HG02759 (cell line): Measurements from ENCODE around the gene MAP3K5.

ENCODE experiments used
- ATAC-seq: cut with Tn5 transposase; IDR thresholded peaks from one replicate; pipeline ENCODE4 v1.9.1; 2021; ENCODE audit warnings: mild to moderate bottlenecking, moderate library complexity; ENCODE audit not compliant: unreplicated experiment

MAP3K5 gene

GRCh38 chr6:136550045-136550329 lies 242.3 kb downstream of the MAP3K5 start:
- peak; percentile 73 for ATAC-seq

- ATAC-seq = peak; percentile 18
Measured at GRCh38 chr6:136549300-136550044, 242.8 kb downstream of the MAP3K5 start.

DNA sequence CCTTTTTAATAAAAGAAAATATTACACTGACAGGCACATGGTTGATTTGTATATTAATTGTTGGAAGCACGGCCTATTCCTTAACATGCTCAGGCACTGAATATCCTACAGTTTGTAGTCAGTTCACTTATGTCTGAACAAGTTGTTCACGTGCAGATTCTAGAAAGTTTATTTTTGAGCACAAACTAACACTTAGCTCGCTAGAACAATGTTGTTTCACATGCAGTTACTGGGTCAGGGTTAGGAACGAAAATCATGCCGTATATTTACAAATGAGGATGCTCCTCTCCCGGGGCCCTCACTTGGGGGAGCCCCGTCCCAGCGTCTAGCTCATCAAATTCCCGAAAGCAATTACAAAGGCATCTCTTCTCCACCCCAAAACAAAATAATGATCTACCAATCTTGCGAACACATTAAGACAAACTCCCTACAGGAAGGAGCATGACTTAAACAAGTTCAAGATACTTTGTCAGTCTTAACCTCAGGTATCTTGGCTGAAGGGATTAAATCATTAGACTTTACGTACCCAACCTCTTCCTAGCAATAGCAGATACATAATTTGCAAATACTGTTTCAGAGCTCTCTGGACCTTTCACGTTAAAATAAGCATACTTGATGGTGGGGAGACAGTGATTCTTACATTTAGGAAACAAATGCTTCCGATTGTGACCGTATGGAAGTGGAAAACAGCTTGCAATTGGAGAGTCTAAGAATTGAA lies 243.5 kb downstream of the MAP3K5 start:
- ATAC-seq = no peak

DNA sequence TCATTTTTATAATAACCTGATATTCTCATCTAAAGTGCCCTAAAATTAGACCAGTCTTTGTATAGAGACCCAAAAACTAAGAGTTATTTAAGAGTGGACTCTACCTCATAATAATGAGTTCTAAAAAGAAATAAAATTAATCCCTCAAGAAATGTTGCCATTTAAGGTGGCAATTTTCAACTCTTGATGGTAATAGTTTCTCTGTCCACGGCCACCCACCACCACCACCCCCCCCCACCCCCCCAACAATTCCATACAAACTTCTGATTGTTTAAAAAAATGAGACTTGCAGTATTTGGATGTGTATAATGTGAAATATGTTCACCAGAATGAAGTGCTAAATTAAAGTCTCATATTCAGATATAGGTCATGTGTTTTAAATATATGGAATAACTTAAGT lies 244.4 kb downstream of the MAP3K5 start:
- no peak for ATAC-seq

GRCh38 chr6:136547336-136547735 lies 244.9 kb downstream of the MAP3K5 start:
- no peak for ATAC-seq

DNA sequence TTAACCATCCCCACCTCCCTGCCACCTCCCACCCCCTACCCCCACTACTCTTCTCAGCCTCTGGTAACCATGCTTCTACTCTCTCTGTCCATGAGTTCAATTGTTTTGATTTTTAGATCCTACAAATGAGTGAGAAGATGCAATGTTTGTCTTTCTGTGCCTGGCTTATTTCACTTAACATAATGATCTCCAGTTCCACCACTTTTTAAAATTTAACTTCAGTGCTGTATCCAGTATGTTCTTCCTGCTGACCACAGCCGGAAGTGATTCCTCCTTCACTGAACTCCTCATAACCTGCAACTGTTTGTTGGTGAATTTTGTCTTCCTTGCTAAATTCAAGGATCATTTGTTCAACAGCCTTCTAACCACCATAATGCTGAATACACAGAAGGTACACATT lies 245.9 kb downstream of the MAP3K5 start:
- no peak for ATAC-seq

DNA sequence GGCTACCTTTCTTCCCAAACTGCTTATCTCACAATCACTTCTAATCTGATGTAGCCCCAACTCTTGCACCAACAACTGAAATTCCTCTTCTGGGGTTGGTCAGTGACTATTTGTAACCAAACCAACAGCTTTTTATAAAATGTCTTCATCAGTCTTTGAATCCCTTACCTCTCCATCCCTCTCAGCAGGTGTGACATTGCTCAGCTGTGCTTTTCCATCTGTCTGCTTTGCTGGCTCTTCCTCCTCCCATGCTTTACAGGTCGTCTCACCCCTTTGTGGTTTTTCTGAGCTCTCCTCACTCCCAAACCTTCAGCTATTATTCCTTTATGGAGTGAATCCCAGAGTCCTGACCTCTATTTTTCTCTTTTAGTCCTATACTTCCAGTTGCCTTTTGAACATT lies 248.0 kb downstream of the MAP3K5 start:
- ATAC-seq = no peak

DNA sequence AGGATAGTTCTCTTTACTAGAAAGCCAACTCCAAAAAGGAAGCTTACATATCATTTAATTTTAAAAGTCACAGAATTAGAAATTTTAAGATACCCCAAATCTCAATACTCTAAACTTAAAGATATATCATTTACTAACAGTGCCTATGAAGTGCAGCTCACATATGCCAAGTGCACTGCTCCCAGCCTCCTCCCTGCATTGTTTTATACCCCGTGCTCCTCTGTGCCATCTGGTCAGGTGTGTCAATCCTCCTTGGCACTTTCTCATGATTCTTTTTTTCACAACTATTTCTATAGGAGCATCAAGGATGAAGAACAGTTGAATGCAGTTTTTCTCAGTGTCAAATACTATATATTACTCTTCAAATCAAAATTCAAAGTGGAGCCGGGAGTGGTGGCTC lies 250.9 kb downstream of the MAP3K5 start:
- no peak for ATAC-seq

- no peak for ATAC-seq
Measured at GRCh38 chr6:136539967-136540652, 252.2 kb downstream of the MAP3K5 start.

DNA sequence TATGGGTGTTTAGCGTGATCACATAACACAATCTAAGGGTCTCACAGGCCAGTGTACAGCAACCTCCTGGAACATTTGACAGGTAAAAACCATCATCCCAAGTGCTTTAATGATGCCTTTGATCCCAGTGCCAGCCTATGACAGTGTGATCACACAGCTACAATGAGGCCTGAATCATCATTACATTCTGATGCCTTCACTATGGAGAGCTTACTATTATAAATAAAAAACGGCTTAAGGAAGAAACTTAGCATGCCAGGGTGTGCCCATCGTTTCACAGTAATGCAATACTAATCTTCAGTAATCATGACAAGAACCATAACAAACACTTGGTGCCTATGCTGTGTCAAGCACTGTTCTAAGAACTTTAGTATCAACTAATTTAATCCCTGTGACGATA lies 253.4 kb downstream of the MAP3K5 start:
- ATAC-seq = no peak

GRCh38 chr6:136535880-136536650 lies 256.2 kb downstream of the MAP3K5 start:
- ATAC-seq = no peak

DNA sequence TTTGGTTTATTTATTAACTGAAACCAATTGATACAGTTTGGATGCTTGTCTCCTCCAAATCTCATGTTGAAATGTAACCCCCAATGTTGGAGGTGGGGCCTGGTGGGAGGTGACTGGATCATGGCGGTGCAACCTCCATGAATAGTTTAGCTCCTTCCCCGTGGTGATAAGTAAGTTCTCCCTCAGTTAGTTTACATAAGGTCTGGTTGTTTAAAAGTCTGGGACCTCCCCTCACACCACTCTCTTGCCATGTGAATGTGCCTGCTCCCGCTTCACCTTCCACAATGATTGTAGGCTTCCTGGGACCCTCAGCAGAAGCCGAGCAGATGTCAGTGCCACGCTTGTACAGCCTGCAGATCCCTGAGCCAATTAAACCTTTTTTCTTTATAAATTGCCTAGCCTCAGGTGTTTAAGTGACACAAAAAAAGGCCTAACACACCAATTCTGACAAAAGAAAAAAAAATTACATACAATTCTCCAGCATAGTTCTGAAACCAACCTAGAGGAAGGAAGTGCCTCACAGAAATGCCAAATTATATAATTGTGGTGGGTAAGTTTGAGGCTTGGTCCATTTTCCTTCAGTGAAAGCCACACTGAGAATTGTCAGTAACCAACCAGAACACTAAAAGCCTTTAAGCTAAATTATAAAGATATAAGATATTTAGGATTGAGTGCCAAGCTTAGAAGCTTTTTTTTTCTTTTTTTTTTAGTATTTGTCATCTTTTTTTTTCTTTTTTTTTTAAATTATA lies 257.1 kb downstream of the MAP3K5 start:
- no peak for ATAC-seq

- no peak for ATAC-seq
Measured at GRCh38 chr6:136534268-136534667, 258.0 kb downstream of the MAP3K5 start.

- no peak for ATAC-seq
Measured at GRCh38 chr6:136533487-136533886, 258.8 kb downstream of the MAP3K5 start.

DNA sequence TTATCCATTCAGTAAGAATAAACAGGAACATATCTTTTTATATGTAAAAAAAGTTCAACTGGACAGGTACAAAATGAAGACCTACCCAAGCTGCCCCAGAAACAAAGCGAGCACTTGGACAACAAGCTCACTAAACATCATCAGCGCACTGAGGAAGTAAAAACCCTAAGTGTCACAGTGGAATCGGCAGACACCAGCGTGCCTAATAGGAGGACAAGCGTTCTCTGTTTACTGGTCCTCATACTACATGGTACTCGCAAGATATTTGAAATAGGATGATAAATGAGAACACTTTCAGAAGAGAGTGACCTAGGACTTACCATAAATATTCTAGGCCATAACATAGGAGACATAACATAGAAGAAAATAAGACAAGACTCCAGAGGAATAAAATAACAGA lies 260.2 kb downstream of the MAP3K5 start:
- ATAC-seq = no peak

DNA sequence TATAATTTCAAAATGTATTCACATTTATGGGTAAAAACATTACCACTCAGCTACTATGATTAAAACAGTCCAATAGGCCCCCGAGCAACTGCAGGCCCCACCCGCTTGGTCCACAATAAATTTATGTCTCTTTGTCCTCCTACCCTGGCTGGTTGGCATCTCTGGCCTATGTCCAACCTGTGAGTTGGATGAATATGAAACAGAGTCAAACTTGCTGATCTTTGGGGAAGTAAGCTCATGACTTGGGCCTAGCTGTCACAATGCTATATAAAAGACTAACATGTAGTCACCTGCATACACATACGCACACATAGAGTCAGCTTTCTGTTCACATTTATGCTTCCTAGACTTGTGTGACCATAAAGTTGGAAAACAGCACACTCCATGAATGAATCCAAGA lies 262.6 kb downstream of the MAP3K5 start:
- ATAC-seq = no peak

GRCh38 chr6:136528477-136528876 lies 263.8 kb downstream of the MAP3K5 start:
- no peak for ATAC-seq

DNA sequence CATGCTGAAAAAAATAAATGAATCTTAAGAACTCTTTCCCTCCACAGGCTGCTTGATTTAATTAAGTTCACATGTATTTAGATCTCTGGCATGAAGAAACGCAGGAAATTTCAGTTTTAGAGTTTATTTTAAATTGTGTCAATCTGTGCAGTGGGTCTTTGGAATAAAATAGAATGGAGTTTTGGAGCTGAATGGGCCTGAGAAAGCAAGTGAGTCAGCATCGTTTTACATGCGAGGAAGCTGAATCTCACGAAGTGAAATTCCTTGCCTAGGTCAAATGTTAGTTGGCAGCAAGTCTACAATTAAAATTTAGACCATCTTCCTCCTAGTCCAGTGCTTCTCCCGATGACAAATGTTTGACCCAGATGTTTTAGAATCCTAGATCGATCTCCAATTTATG lies 264.4 kb downstream of the MAP3K5 start:
- no peak for ATAC-seq

DNA sequence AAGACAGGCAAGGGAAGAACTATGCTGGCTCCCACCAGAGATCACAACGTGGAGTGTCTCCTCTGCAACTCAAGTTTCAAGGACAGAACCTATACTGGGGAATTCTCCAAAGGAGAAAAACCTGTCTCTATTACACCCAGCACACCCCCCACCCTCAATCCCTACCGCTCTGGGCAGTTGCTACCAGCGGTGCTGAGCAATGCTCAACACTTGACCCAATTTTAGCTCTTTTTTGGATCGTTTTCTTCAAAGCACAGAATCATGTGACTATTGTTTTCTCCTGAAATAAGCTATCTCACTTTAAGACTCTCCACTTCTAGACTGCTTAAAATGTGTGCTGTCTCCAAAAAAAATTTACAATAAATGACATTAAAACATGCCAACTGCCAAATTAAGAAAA lies 265.3 kb downstream of the MAP3K5 start:
- ATAC-seq = no peak

DNA sequence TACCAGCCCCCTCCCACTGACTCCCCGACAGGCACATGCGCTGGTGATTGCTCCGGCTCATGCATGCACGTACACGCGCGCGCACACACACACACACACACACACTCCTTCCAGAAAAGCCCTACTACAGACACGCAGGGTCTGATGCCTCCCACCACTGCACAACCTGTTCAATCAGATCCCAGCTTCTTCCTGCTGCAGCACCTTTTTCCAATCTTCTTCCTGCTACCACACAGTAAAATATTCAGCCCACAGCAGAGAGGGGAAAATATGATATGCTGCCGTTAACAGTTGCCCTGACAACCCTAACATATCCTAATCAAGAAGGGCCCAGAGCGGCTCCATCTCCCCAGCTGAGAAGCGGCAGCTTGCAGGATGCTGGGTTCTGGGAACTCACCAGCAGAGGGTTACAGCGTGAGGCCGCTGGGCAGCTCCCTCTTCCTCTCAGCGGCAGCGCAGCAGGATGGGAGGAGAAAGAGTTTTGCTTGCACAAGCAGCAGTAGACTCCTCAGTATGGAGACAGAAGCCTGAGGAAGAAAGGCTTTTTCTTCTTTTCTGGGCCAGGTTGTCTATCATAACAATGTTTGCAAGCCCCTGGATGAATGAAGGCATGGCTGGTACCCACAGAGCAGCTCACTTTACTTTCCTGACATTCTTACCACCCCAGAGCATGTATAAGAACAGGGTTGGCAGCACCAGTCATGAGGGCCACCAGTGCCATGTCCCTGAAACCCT lies 265.9 kb downstream of the MAP3K5 start:
- no peak for ATAC-seq
